Vagina (tissue), 2 donors: ENCODE measurements around the gene B3GALT5. TPM values are rescaled to one million over a fixed set of nuclear protein-coding genes. Genes with fewer than 3 reads are reported as not detected.

Source experiments
- DNase-seq, 2 donors: peaks; one replicate each; pipeline ENCODE4 v3.0.0-alpha.2; 2017; ENCODE audit errors: extremely low spot score in 2 of 2
- H3K27ac ChIP-seq: fragments of 200-600 bp; sonication (generic); one replicate; pipeline ENCODE4 v1.5.1; 2019
- H3K27me3 ChIP-seq: fragments of 200-600 bp; sonication (generic); one replicate; pipeline ENCODE4 v1.5.1; 2019
- H3K36me3 ChIP-seq, 2 donors: fragments of 200-600 bp; sonication (generic); one replicate each; pipeline ENCODE4 v1.5.1; 2017 to 2019
- H3K4me1 ChIP-seq: fragments of 200-600 bp; sonication (generic); one replicate; pipeline ENCODE4 v1.5.1; 2019
- H3K4me3 ChIP-seq, 2 donors: fragments of 200-600 bp; sonication (generic); 1 replicate in 1 of 2; 2 replicates in 1 of 2; pipeline ENCODE4 v1.5.1; 2016 to 2019
- H3K9me3 ChIP-seq: fragments of 200-600 bp; sonication (generic); one replicate; pipeline ENCODE4 v1.5.1; 2019
- POLR2A ChIP-seq, 2 donors: fragments of 450-650 bp; IDR thresholded peaks; one replicate each; pipeline ENCODE4 v1.6.1; 2017; ENCODE audit warnings: antibody characterized with exemption in 2 of 2, mild to moderate bottlenecking in 2 of 2, moderate library complexity in 2 of 2
- POLR2AphosphoS5 ChIP-seq, 2 donors: sonication (generic); formaldehyde crosslinking; IDR thresholded peaks; one replicate each; pipeline ENCODE4 v1.9.0; 2017; ENCODE audit warnings: antibody characterized with exemption in 2 of 2, mild to moderate bottlenecking in 2 of 2, low read depth in 1 of 2; ENCODE audit not compliant: insufficient read depth in 1 of 2
- intact Hi-C: fragments of 100-400 bp; cut with DNase I; formaldehyde crosslinking; loops from one replicate; pipeline ENCODE4 v1.15.1; 2023
- total RNA-seq: library from RNA; depleted of rRNA; stranded (reverse); fragments of >200 nt; gene quantifications from one replicate; pipeline ENCODE4 v1.2.3, GENCODE V29; 2016
- TF ChIP-seq, protein P1 (sequence below), 3 experiments: fragments of 450-650 bp in 2 of 3; fragments of 200-600 bp in 1 of 3; sonication (generic) in 1 of 3; IDR thresholded peaks; one replicate each; pipeline ENCODE4 v1.5.1; 2017 to 2019; ENCODE audit warnings: antibody characterized with exemption in 3 of 3, mild to moderate bottlenecking in 2 of 3, moderate library complexity in 2 of 3

Gene B3GALT5
- total RNA-seq, 1 donor from 2014 or later, result 1.5 TPM

DNA sequence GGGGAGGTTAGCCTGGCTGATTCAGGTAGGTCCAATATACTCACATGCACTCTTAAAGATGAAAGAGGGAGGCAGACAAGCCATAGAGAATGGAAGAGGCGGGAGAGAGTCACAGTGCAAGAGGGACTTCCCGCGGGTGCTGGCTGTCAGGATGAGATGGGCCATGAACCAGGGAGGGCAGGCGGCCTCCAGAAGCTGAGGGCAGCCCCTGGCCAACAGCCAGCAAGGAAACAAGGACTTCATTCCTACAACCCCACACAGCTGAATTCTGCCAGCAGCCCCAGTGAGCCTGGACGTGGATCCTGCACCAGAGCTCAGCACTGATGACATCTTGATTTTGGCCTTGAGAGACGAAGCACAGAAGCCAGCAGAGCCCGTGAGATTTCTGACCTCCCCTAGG is 15.1 kb upstream of the B3GALT5 start:
- no peak for DNase-seq
- H3K27ac ChIP-seq, result no peak overlapping the region
- TF ChIP-seq, protein P1, sequence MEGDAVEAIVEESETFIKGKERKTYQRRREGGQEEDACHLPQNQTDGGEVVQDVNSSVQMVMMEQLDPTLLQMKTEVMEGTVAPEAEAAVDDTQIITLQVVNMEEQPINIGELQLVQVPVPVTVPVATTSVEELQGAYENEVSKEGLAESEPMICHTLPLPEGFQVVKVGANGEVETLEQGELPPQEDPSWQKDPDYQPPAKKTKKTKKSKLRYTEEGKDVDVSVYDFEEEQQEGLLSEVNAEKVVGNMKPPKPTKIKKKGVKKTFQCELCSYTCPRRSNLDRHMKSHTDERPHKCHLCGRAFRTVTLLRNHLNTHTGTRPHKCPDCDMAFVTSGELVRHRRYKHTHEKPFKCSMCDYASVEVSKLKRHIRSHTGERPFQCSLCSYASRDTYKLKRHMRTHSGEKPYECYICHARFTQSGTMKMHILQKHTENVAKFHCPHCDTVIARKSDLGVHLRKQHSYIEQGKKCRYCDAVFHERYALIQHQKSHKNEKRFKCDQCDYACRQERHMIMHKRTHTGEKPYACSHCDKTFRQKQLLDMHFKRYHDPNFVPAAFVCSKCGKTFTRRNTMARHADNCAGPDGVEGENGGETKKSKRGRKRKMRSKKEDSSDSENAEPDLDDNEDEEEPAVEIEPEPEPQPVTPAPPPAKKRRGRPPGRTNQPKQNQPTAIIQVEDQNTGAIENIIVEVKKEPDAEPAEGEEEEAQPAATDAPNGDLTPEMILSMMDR (IDR thresholded peaks at IDR 0.05), result no peak
- TF ChIP-seq POLR2AphosphoS5 (IDR thresholded peaks at IDR 0.05; ENCODE audit: insufficient read depth in 1 of 2, low read depth in 1 of 2) (no peak), POLR2A (IDR thresholded peaks at IDR 0.05) (no peak)

DNA sequence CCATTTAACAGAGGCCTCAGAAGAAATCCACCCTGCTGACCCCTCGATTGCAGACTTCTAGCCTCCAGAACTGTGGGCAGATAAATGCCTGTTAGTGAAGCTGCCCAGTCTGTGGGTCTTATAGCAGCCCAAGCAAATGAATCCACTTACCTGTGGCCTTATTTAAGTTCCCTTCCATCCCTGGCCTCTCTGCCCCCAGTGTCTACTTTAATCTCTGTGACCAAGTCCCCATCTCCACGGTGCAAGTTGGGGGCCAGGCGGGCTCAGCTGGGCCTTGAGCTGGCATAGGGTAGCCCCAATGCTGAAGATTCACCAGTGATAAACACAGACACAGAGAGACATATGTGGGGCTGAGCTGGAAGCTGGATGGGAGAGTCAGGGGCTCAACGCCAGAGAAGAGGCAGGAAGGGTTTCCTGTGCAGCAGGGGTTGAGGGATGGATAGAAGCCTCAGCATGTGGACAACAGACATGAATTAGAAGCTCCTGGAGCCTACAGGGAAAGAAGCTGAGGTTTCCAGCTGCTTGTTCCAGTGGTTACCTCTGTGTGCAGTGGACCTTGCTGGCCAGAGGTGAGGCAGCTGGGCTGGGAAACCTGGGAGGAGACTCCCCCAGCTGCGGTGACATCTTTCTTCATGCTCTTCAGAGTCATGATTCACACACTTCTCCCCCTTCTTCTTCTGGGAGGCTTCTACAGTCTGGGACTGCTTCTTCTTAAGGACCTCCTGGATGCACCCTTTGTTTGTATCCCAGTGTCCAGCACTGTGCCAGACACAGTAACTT is 13.4 kb upstream of the B3GALT5 start:
- no peak for DNase-seq
- intact Hi-C loops, result no loop called here
- no peak overlapping the region for H3K4me3 ChIP-seq

More for the DNA sequence above, 15.1 kb upstream of the B3GALT5 start:
- intact Hi-C loops, result no loop called here
- Histone ChIP-seq H3K9me3 (no peaks in the 10 kb centered on the region), H3K27me3 (no peaks in the 10 kb centered on the region), H3K36me3 (no peaks in the 10 kb centered on the region), H3K4me3 (no peak overlapping the region), H3K4me1 (no peaks in the 10 kb centered on the region)

DNA sequence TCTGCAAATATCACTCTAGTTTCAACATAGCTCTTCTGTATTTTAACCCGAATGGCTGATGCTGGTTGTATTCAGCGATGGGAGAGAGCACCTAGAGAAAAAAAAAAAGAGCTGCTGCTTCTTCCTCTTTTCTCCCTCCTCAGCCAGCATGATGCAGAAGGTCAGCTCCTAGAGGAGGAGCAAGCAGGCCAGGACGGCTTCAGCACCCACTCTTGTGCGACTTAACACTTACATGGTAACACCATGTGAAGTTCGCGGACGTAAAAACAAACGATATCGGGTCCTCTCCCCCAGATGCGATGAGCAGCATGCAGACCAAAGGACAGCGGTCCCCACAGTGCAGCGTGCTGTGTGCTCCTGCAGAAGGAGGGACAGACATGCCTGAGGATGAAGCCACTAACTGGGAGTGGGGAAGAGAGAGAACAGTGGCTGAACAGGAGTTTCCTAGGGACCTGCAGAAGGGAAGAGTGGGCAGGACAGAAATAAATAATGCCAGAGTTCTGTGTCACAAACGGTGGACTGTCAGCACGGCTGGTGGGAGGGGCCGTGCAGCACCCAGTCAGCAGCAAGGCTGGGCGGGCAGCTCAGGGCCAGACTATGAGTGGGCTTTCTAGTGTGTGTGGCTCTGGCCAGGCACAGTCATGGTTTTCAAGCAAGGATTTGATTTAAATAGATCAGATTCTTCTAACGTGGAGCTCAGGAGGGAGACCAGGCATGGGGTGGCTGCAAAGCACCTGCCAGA is 11.4 kb upstream of the B3GALT5 start:
- no peaks in the 10 kb centered on the region for H3K36me3 ChIP-seq
- H3K4me1 ChIP-seq, result no peaks in the 10 kb centered on the region
- no peak overlapping the region for H3K4me3 ChIP-seq
- no peaks in the 10 kb centered on the region for H3K9me3 ChIP-seq
- no peak overlapping the region for H3K27ac ChIP-seq
- TF ChIP-seq POLR2A (IDR thresholded peaks at IDR 0.05) (no peak), POLR2AphosphoS5 (IDR thresholded peaks at IDR 0.05; ENCODE audit: insufficient read depth in 1 of 2, low read depth in 1 of 2) (no peak)
- TF ChIP-seq, protein P1 (IDR thresholded peaks at IDR 0.05), result no peak
- intact Hi-C loops, result no loop called here
- no peak for DNase-seq
- H3K27me3 ChIP-seq, result no peaks in the 10 kb centered on the region

More for the DNA sequence above, 13.4 kb upstream of the B3GALT5 start:
- no peaks in the 10 kb centered on the region for H3K36me3 ChIP-seq
- H3K27me3 ChIP-seq, result no peaks in the 10 kb centered on the region
- H3K27ac ChIP-seq, result no peak overlapping the region
- TF ChIP-seq, protein P1 (IDR thresholded peaks at IDR 0.05), result no peak
- no peak for TF ChIP-seq POLR2A (IDR thresholded peaks at IDR 0.05)
- no peak for TF ChIP-seq POLR2AphosphoS5 (IDR thresholded peaks at IDR 0.05; ENCODE audit: insufficient read depth in 1 of 2, low read depth in 1 of 2)
- H3K4me1 ChIP-seq, result no peaks in the 10 kb centered on the region
- H3K9me3 ChIP-seq, result no peaks in the 10 kb centered on the region

DNA sequence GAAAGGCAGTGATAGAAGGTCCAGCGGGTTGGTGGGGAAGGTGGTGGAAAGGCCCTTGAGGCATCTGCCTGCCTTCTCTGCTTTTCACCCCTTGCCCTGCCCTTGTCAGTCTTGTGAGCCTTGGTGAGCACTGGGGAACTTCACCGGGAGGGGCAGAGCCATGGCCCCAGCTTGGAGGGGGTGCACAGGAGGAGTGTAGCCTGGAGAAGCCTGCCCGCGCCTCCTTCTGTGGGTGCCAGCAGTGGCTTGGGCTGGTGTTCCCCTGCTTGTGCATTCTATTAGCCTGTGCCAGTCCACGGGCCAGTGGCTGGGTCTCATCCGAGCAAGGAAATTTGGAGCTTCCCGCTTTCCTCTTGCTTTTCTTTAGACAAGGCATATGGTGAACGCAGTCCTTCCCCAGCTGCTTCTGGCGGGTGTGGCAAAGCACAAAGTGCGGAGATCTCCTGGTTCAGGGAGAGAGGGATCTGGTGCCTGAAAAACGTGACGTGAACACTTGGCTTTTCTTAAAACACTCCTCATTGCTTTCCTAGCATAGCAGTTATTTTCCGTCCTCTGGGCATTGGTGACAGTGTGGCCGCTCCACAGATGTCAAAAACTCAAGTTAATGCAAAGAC is 10.6 kb upstream of the B3GALT5 start:
- Histone ChIP-seq H3K27ac (no peak overlapping the region), H3K4me1 (no peaks in the 10 kb centered on the region), H3K36me3 (no peaks in the 10 kb centered on the region), H3K9me3 (no peaks in the 10 kb centered on the region), H3K4me3 (no peak overlapping the region), H3K27me3 (no peaks in the 10 kb centered on the region)
- intact Hi-C loops, result no loop called here
- DNase-seq, result no peak
- TF ChIP-seq POLR2AphosphoS5 (IDR thresholded peaks at IDR 0.05; ENCODE audit: insufficient read depth in 1 of 2, low read depth in 1 of 2), result no peak

DNA sequence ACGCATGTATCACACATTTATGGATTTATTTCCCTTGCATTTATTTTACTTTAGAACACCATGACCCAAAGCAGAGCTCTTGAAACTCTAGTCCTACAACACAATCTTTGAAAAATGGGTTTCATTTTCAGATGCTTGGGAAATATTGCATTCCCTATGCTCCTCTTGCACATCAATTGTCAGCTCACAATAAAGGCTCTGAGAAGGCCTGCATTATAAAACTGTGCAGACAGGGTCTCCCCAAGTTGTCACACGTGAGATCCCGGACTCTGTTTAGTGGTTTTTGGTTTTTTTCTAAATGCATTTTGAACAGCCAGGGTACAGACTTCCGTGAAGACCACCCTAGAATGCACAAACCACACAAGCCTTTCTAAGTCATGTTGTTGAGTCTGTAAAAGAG is 9.9 kb upstream of the B3GALT5 start:
- DNase-seq, result no peak
- TF ChIP-seq POLR2A (IDR thresholded peaks at IDR 0.05) (no peak), POLR2AphosphoS5 (IDR thresholded peaks at IDR 0.05; ENCODE audit: insufficient read depth in 1 of 2, low read depth in 1 of 2) (no peak)
- TF ChIP-seq, protein P1 (IDR thresholded peaks at IDR 0.05), result no peak
- intact Hi-C loops, result no loop called here
- Histone ChIP-seq H3K36me3 (no peaks in the 10 kb centered on the region), H3K27ac (no peak overlapping the region), H3K4me3 (no peak overlapping the region), H3K4me1 (no peaks in the 10 kb centered on the region), H3K27me3 (no peaks in the 10 kb centered on the region), H3K9me3 (no peaks in the 10 kb centered on the region)
